Parathyroid adenoma (tissue), 2 donors: ENCODE data around the gene ITGA8.

Experiments
- H2AFZ ChIP-seq: fragments of 300-600 bp; sonication (generic); one replicate; pipeline ENCODE4 v1.7.0; 2017; ENCODE audit warnings: antibody characterized with exemption, mild to moderate bottlenecking
- H3K27ac ChIP-seq: fragments of 300-600 bp; sonication (generic); one replicate; pipeline ENCODE4 v1.7.0; 2017
- H3K27me3 ChIP-seq: fragments of 300-600 bp; sonication (generic); one replicate; pipeline ENCODE4 v1.7.0; 2017; ENCODE audit warnings: low read length; ENCODE audit not compliant: control insufficient read depth, insufficient read depth
- H3K36me3 ChIP-seq: fragments of 300-600 bp; sonication (generic); one replicate; pipeline ENCODE4 v1.7.0; 2017; ENCODE audit warnings: low read length; ENCODE audit not compliant: control insufficient read depth, insufficient read depth
- H3K4me1 ChIP-seq: fragments of 300-600 bp; sonication (generic); one replicate; pipeline ENCODE4 v1.7.0; 2017; ENCODE audit warnings: control low read depth
- H3K4me2 ChIP-seq: fragments of 300-600 bp; sonication (generic); one replicate; pipeline ENCODE4 v1.7.0; 2017; ENCODE audit warnings: low read length
- H3K4me3 ChIP-seq: fragments of 300-600 bp; sonication (generic); one replicate; pipeline ENCODE4 v1.7.0; 2017; ENCODE audit warnings: low read depth, low read length
- H3K79me2 ChIP-seq: fragments of 300-600 bp; sonication (generic); one replicate; pipeline ENCODE4 v1.7.0; 2017; ENCODE audit warnings: control low read depth
- H3K9ac ChIP-seq: fragments of 300-600 bp; sonication (generic); one replicate; pipeline ENCODE4 v1.7.0; 2017; ENCODE audit warnings: mild to moderate bottlenecking
- H3K9me3 ChIP-seq: fragments of 300-600 bp; sonication (generic); one replicate; pipeline ENCODE4 v1.7.0; 2017; ENCODE audit warnings: low read length; ENCODE audit not compliant: control insufficient read depth
- CTCF ChIP-seq: fragments of 300-600 bp; sonication (generic); IDR thresholded peaks from one replicate; pipeline ENCODE4 v1.7.0; 2017; ENCODE audit warnings: antibody characterized with exemption, mild to moderate bottlenecking
- donor health status: primary hyperparathyroidism.

Gene ITGA8

GRCh38 chr10:15703151-15703880 is 16.4 kb downstream of the ITGA8 start:
- H3K9me3 ChIP-seq, result no peaks in the 10 kb centered on the region
- H3K27ac ChIP-seq, result no peak overlapping the region
- peaks cover 4% of the 10 kb centered on the region for H3K4me1 ChIP-seq
- H2AFZ ChIP-seq, result no peak overlapping the region
- H3K27me3 ChIP-seq, result no peaks in the 10 kb centered on the region
- H3K36me3 ChIP-seq, result no peaks in the 10 kb centered on the region
- no peak overlapping the region for H3K4me2 ChIP-seq
- H3K9ac ChIP-seq, result no peak overlapping the region
- no peak for TF ChIP-seq CTCF
- no peak overlapping the region for H3K4me3 ChIP-seq
- no peaks in the 10 kb centered on the region for H3K79me2 ChIP-seq

GRCh38 chr10:15700078-15700674 is 19.5 kb downstream of the ITGA8 start:
- no peaks in the 10 kb centered on the region for H3K36me3 ChIP-seq
- H3K4me1 ChIP-seq, result peaks cover 4% of the 10 kb centered on the region
- H2AFZ ChIP-seq, result no peak overlapping the region
- no peak overlapping the region for H3K4me2 ChIP-seq
- H3K4me3 ChIP-seq, result no peak overlapping the region
- TF ChIP-seq CTCF, result no peak
- no peaks in the 10 kb centered on the region for H3K9me3 ChIP-seq
- H3K9ac ChIP-seq, result no peak overlapping the region
- no peaks in the 10 kb centered on the region for H3K79me2 ChIP-seq
- H3K27me3 ChIP-seq, result no peaks in the 10 kb centered on the region
- H3K27ac ChIP-seq, result no peak overlapping the region

GRCh38 chr10:15695852-15696251 is 23.9 kb downstream of the ITGA8 start:
- no peak for TF ChIP-seq CTCF
- no peak overlapping the region for H3K9ac ChIP-seq
- H3K36me3 ChIP-seq, result no peaks in the 10 kb centered on the region
- H3K27me3 ChIP-seq, result no peaks in the 10 kb centered on the region
- no peaks in the 10 kb centered on the region for H3K9me3 ChIP-seq
- H3K79me2 ChIP-seq, result no peaks in the 10 kb centered on the region
- H3K27ac ChIP-seq, result no peak overlapping the region
- peak overlapping the region; percentile 9 for H3K4me2 ChIP-seq
- peak overlapping the region; percentile 13 for H3K4me3 ChIP-seq
- peaks cover 1% of the 10 kb centered on the region for H3K4me1 ChIP-seq
- H2AFZ ChIP-seq, result peak overlapping the region; percentile 35

- no peaks in the 10 kb centered on the region for H3K36me3 ChIP-seq
- H3K4me1 ChIP-seq, result peaks cover 8% of the 10 kb centered on the region
- H3K4me2 ChIP-seq, result no peak overlapping the region
- no peaks in the 10 kb centered on the region for H3K27me3 ChIP-seq
- H3K4me3 ChIP-seq, result no peak overlapping the region
- no peak overlapping the region for H3K9ac ChIP-seq
- peak overlapping the region; percentile 19 for H2AFZ ChIP-seq
- H3K79me2 ChIP-seq, result no peaks in the 10 kb centered on the region
- peaks cover 3% of the 10 kb centered on the region for H3K9me3 ChIP-seq
- TF ChIP-seq CTCF, result no peak
- H3K27ac ChIP-seq, result no peak overlapping the region
Measured at GRCh38 chr10:15690031-15690430, 29.7 kb downstream of the ITGA8 start.

GRCh38 chr10:15684768-15685167 is 35.0 kb downstream of the ITGA8 start:
- Histone ChIP-seq H3K4me2 (no peak overlapping the region), H3K9ac (no peak overlapping the region), H3K79me2 (no peaks in the 10 kb centered on the region), H3K4me3 (no peak overlapping the region), H3K4me1 (peaks cover 17% of the 10 kb centered on the region), H3K36me3 (no peaks in the 10 kb centered on the region), H2AFZ (peak overlapping the region; percentile 13), H3K27me3 (no peaks in the 10 kb centered on the region), H3K9me3 (peaks cover 3% of the 10 kb centered on the region), H3K27ac (no peak overlapping the region)
- no peak for TF ChIP-seq CTCF
